Mesendoderm (in vitro differentiated cells): ENCODE data around the gene PPP4R2.

Experiments used
- DNase-seq: peaks from one replicate; pipeline ENCODE4 v3.0.0; 2013
- H2AK5ac ChIP-seq: 2 replicates; pipeline ENCODE4 v1.6.1; 2013; ENCODE audit warnings: low read length, inconsistent platforms
- H2BK120ac ChIP-seq: 2 replicates; pipeline ENCODE4 v1.6.1; 2013; ENCODE audit warnings: low read depth, mild to moderate bottlenecking, low read length, moderate library complexity, mixed read lengths
- H2BK15ac ChIP-seq: replicated peaks from 2 replicates; pipeline ENCODE4 v1.6.1; 2013; ENCODE audit warnings: low read depth, mild to moderate bottlenecking, moderate library complexity
- H2BK5ac ChIP-seq: 2 replicates; pipeline ENCODE4 v1.6.1; 2013; ENCODE audit warnings: low read length, inconsistent platforms
- H3K18ac ChIP-seq: 2 replicates; pipeline ENCODE4 v1.6.1; 2013; ENCODE audit warnings: mild to moderate bottlenecking, low read length, mixed read lengths
- H3K23ac ChIP-seq: one replicate; pipeline ENCODE4 v1.6.1; 2013; ENCODE audit warnings: low read length
- H3K27ac ChIP-seq: 2 replicates; pipeline ENCODE4 v1.5.1; 2013; ENCODE audit warnings: low read depth, mild to moderate bottlenecking, inconsistent platforms, low read length, moderate library complexity
- H3K27me3 ChIP-seq: 2 replicates; pipeline ENCODE4 v1.6.1; 2013; ENCODE audit warnings: low read length, control low read depth, mild to moderate bottlenecking, inconsistent platforms; ENCODE audit not compliant: insufficient read depth, poor library complexity
- H3K36me3 ChIP-seq: 2 replicates; pipeline ENCODE4 v1.6.1; 2013; ENCODE audit warnings: low read length, inconsistent platforms; ENCODE audit not compliant: control insufficient read depth, insufficient read depth
- H3K4ac ChIP-seq: one replicate; pipeline ENCODE4 v1.6.1; 2013; ENCODE audit warnings: low read depth, mild to moderate bottlenecking, low read length, moderate library complexity
- H3K4me1 ChIP-seq: 2 replicates; pipeline ENCODE4 v1.6.1; 2013; ENCODE audit warnings: low read depth, low read length, inconsistent platforms; ENCODE audit not compliant: control insufficient read depth
- H3K4me2 ChIP-seq: 2 replicates; pipeline ENCODE4 v1.6.1; 2013; ENCODE audit warnings: low read length
- H3K4me3 ChIP-seq: 2 replicates; pipeline ENCODE4 v1.5.1; 2013; ENCODE audit warnings: mild to moderate bottlenecking, low read length
- H3K56ac ChIP-seq: one replicate; pipeline ENCODE4 v1.6.1; 2013; ENCODE audit warnings: low read length
- H3K79me1 ChIP-seq: 2 replicates; pipeline ENCODE4 v1.6.1; 2013; ENCODE audit warnings: low read length, inconsistent platforms
- H3K79me2 ChIP-seq: 2 replicates; pipeline ENCODE4 v1.6.1; 2013; ENCODE audit warnings: mild to moderate bottlenecking, low read length; ENCODE audit not compliant: control insufficient read depth, insufficient read depth
- H3K9ac ChIP-seq: 2 replicates; pipeline ENCODE4 v1.6.1; 2013; ENCODE audit warnings: low read length, inconsistent platforms
- H4K5ac ChIP-seq: one replicate; pipeline ENCODE4 v1.6.1; 2013; ENCODE audit warnings: low read length
- H4K8ac ChIP-seq: one replicate; pipeline ENCODE4 v1.6.1; 2013; ENCODE audit warnings: low read depth, mild to moderate bottlenecking, control low read depth, low read length, moderate library complexity
- WGBS: extraction: QIAGEN DNeasy Blood & Tissue Kit; methylation state at CpG from one replicate; pipeline ENCODE4 v1.1.7; 2013; ENCODE audit warnings: low lambda C conversion rate, missing lambda C conversion rate; ENCODE audit not compliant: insufficient coverage; ENCODE audit errors: extremely low coverage; 5-methylcytosine and 5-hydroxymethylcytosine counted together

The PPP4R2 gene

GRCh38 chr3:72951259-72951722 lies 45.3 kb upstream of the PPP4R2 start:
- H2BK120ac ChIP-seq = no peak overlapping the region
- no peak overlapping the region for H3K4me3 ChIP-seq
- H3K23ac ChIP-seq = no peak overlapping the region
- H3K79me1 ChIP-seq = no peaks in the 10 kb centered on the region
- no peak overlapping the region for H4K8ac ChIP-seq
- H3K18ac ChIP-seq = no peak overlapping the region
- no peak overlapping the region for H3K56ac ChIP-seq
- H3K4ac ChIP-seq = no peak overlapping the region
- no peaks in the 10 kb centered on the region for H3K79me2 ChIP-seq
- H2BK5ac ChIP-seq = no peak overlapping the region
- H4K5ac ChIP-seq = no peak overlapping the region
- no peak overlapping the region for H2BK15ac ChIP-seq
- peaks cover 4% of the 10 kb centered on the region for H3K4me1 ChIP-seq
- H3K36me3 ChIP-seq = no peaks in the 10 kb centered on the region
- H3K9ac ChIP-seq = no peak overlapping the region
- no peaks in the 10 kb centered on the region for H3K27me3 ChIP-seq
- H2AK5ac ChIP-seq = no peak overlapping the region
- DNase-seq = no peak
- no CpG with 5 or more reads among the region's 6 CpGs for WGBS
- H3K27ac ChIP-seq = no peak overlapping the region
- H3K4me2 ChIP-seq = no peak overlapping the region

- peak; percentile 82 for DNase-seq
- H3K4me1 ChIP-seq = peaks cover 4% of the 10 kb centered on the region
- no peaks in the 10 kb centered on the region for H3K79me2 ChIP-seq
- H3K36me3 ChIP-seq = no peaks in the 10 kb centered on the region
- H2BK5ac ChIP-seq = no peak overlapping the region
- no peak overlapping the region for H4K8ac ChIP-seq
- H2BK120ac ChIP-seq = no peak overlapping the region
- H3K27me3 ChIP-seq = no peaks in the 10 kb centered on the region
- no peak overlapping the region for H2BK15ac ChIP-seq
- no peak overlapping the region for H2AK5ac ChIP-seq
- H3K4me3 ChIP-seq = no peak overlapping the region
- no peak overlapping the region for H4K5ac ChIP-seq
- no peaks in the 10 kb centered on the region for H3K79me1 ChIP-seq
- H3K4ac ChIP-seq = no peak overlapping the region
- no peak overlapping the region for H3K9ac ChIP-seq
- peak overlapping the region; percentile 42 for H3K56ac ChIP-seq
- no peak overlapping the region for H3K27ac ChIP-seq
- H3K4me2 ChIP-seq = no peak overlapping the region
- no peak overlapping the region for H3K18ac ChIP-seq
- no CpG with 5 or more reads among the region's 7 CpGs for WGBS
- H3K23ac ChIP-seq = no peak overlapping the region
These were observed 43.2 kb upstream of the PPP4R2 start for GRCh38 chr3:72953325-72953956.

- Histone ChIP-seq H2BK5ac (no peak overlapping the region), H3K23ac (no peak overlapping the region), H2BK15ac (no peak overlapping the region), H2BK120ac (no peak overlapping the region), H3K27ac (no peak overlapping the region), H3K56ac (no peak overlapping the region), H3K36me3 (no peaks in the 10 kb centered on the region), H3K4ac (no peak overlapping the region), H3K9ac (no peak overlapping the region), H4K5ac (no peak overlapping the region), H3K4me1 (peaks cover 4% of the 10 kb centered on the region), H3K79me1 (no peaks in the 10 kb centered on the region), H3K4me3 (no peak overlapping the region), H3K4me2 (no peak overlapping the region), H4K8ac (no peak overlapping the region), H3K18ac (no peak overlapping the region), H3K79me2 (no peaks in the 10 kb centered on the region), H2AK5ac (no peak overlapping the region), H3K27me3 (no peaks in the 10 kb centered on the region)
- WGBS = no CpG with 5 or more reads among the region's 8 CpGs
- no peak for DNase-seq
These were observed 39.3 kb upstream of the PPP4R2 start for GRCh38 chr3:72957297-72957696.

- no peak overlapping the region for H4K5ac ChIP-seq
- no peak overlapping the region for H3K18ac ChIP-seq
- WGBS = no CpG with 5 or more reads among the region's 5 CpGs
- H3K56ac ChIP-seq = no peak overlapping the region
- no peak overlapping the region for H2BK120ac ChIP-seq
- no peaks in the 10 kb centered on the region for H3K27me3 ChIP-seq
- no peaks in the 10 kb centered on the region for H3K36me3 ChIP-seq
- H4K8ac ChIP-seq = no peak overlapping the region
- no peak overlapping the region for H3K4me3 ChIP-seq
- no peaks in the 10 kb centered on the region for H3K79me1 ChIP-seq
- no peak overlapping the region for H2AK5ac ChIP-seq
- peaks cover 4% of the 10 kb centered on the region for H3K4me1 ChIP-seq
- H2BK15ac ChIP-seq = no peak overlapping the region
- H3K79me2 ChIP-seq = no peaks in the 10 kb centered on the region
- no peak overlapping the region for H3K9ac ChIP-seq
- H3K4ac ChIP-seq = no peak overlapping the region
- DNase-seq = no peak
- no peak overlapping the region for H3K27ac ChIP-seq
- H2BK5ac ChIP-seq = no peak overlapping the region
- H3K23ac ChIP-seq = no peak overlapping the region
- no peak overlapping the region for H3K4me2 ChIP-seq
These were observed 37.3 kb upstream of the PPP4R2 start for GRCh38 chr3:72959336-72959735.

- DNase-seq = no peak
- Histone ChIP-seq H2AK5ac (no peak overlapping the region), H3K4ac (no peak overlapping the region), H4K5ac (no peak overlapping the region), H3K36me3 (no peaks in the 10 kb centered on the region), H3K79me1 (no peaks in the 10 kb centered on the region), H2BK120ac (no peak overlapping the region), H3K18ac (no peak overlapping the region), H3K4me1 (no peaks in the 10 kb centered on the region), H2BK5ac (no peak overlapping the region), H3K56ac (no peak overlapping the region), H3K9ac (no peak overlapping the region), H3K27me3 (no peaks in the 10 kb centered on the region), H3K4me3 (no peak overlapping the region), H3K79me2 (no peaks in the 10 kb centered on the region), H3K27ac (no peak overlapping the region), H3K23ac (no peak overlapping the region), H2BK15ac (no peak overlapping the region), H4K8ac (no peak overlapping the region), H3K4me2 (no peak overlapping the region)
- WGBS = no CpG with 5 or more reads among the region's 7 CpGs
These were observed 35.6 kb upstream of the PPP4R2 start for GRCh38 chr3:72960812-72961518.
